Sigmoid colon (tissue), 7 donors: ENCODE results near the gene MAP1S. TPM values are rescaled to one million over a fixed set of nuclear protein-coding genes. Genes with fewer than 3 reads are reported as not detected.
"Not testable (repeated sequence)": the region's sequence is repeated elsewhere in the genome, so short reads cannot be mapped to it uniquely, and the experiment has no call there.

ENCODE experiments used
- DNase-seq: peaks from one replicate; pipeline ENCODE4 v3.0.0-alpha.2; 2019
- H3K27ac ChIP-seq, 4 donors: fragments of 200-600 bp; sonication (generic); one replicate each; pipeline ENCODE4 v1.5.1; 2016 to 2019; ENCODE audit warnings: mild to moderate bottlenecking in 1 of 4
- H3K27me3 ChIP-seq, 3 donors: fragments of 200-600 bp; sonication (generic); one replicate each; pipeline ENCODE4 v1.5.1; 2019; ENCODE audit warnings: mild to moderate bottlenecking in 1 of 3
- H3K36me3 ChIP-seq, 4 donors: fragments of 200-600 bp; sonication (generic); one replicate each; pipeline ENCODE4 v1.5.1; 2016 to 2019
- H3K4me1 ChIP-seq, 4 donors: fragments of 200-600 bp; sonication (generic); one replicate each; pipeline ENCODE4 v1.5.1; 2017 to 2019
- H3K4me3 ChIP-seq, 4 donors: fragments of 200-600 bp; sonication (generic); one replicate each; pipeline ENCODE4 v1.5.1; 2017 to 2019; ENCODE audit warnings: mild to moderate bottlenecking in 2 of 4, moderate library complexity in 1 of 4
- H3K9me3 ChIP-seq, 4 donors: fragments of 200-600 bp in 3 of 4; sonication (generic) in 3 of 4; one replicate each; pipeline versions ENCODE4 v1.5.1 to v1.6.1; 2013 to 2019
- CTCF ChIP-seq, 4 experiments: fragments of 450-650 bp in 3 of 4; fragments of 200-600 bp in 1 of 4; IDR thresholded peaks; one replicate each; pipeline ENCODE4 v1.5.1; 2016 to 2019; ENCODE audit warnings: antibody characterized with exemption in 4 of 4, mild to moderate bottlenecking in 3 of 4, moderate library complexity in 2 of 4
- EP300 ChIP-seq, 4 donors: sonication (generic); formaldehyde crosslinking; IDR thresholded peaks; one replicate each; pipeline ENCODE4 v1.6.1; 2017; ENCODE audit warnings: antibody characterized with exemption in 4 of 4
- POLR2A ChIP-seq, 2 donors: fragments of 450-650 bp; IDR thresholded peaks; one replicate each; pipeline ENCODE4 v1.6.1; 2016; ENCODE audit warnings: antibody characterized with exemption in 2 of 2, mild to moderate bottlenecking in 2 of 2, moderate library complexity in 2 of 2
- POLR2AphosphoS5 ChIP-seq, 4 donors: sonication (generic); formaldehyde crosslinking; IDR thresholded peaks; one replicate each; pipeline ENCODE4 v1.6.1; 2017; ENCODE audit warnings: antibody characterized with exemption in 4 of 4
- WGBS, 2 donors: extraction: QIAGEN DNeasy Blood & Tissue Kit; methylation state at CpG; one replicate each; pipeline ENCODE4 v1.1.7; 2013; 5-methylcytosine and 5-hydroxymethylcytosine counted together
- intact Hi-C: fragments of 100-400 bp; cut with DNase I; formaldehyde crosslinking; loops from one replicate; pipeline ENCODE4 v1.15.1; 2023
- polyA plus RNA-seq, 3 donors: library from polyadenylated mRNA; stranded (reverse); fragments of 200-250 nt; gene quantifications; one replicate each; pipeline ENCODE4 v1.2.3, GENCODE V29; 2013
- total RNA-seq, 4 donors: library from RNA; depleted of rRNA; stranded (reverse); fragments of >200 nt; gene quantifications; one replicate each; pipeline ENCODE4 v1.1.0, GENCODE V29; 2016
- donor health status: healthy with polysubstance abuse.
- donor health status: Bipolar disorder and iron deficiency.
- donor health status: healthy.

Gene MAP1S
- total and polyA plus RNA-seq, 7 donors, result 13.3 to 35.8 (median 15.7) TPM

- H3K4me1 ChIP-seq, result no peaks in the 10 kb centered on the region
- no peak for DNase-seq
- H3K4me3 ChIP-seq, result no peak overlapping the region
- H3K27me3 ChIP-seq, result peaks cover 0 to 21% (median 0%) of the 10 kb centered on the region in 3 donors
- H3K36me3 ChIP-seq, result no peaks in the 10 kb centered on the region
- H3K9me3 ChIP-seq, result no peaks in the 10 kb centered on the region
- intact Hi-C loops, result no loop called here
- 96% methylated on average over 4 of the region's 4 CpGs for WGBS, 2 donors
- no peak for TF ChIP-seq POLR2A (IDR thresholded peaks at IDR 0.05)
- TF ChIP-seq CTCF (IDR thresholded peaks at IDR 0.05), result no peak
- TF ChIP-seq POLR2AphosphoS5 (IDR thresholded peaks at IDR 0.05), result no peak
- TF ChIP-seq EP300 (IDR thresholded peaks at IDR 0.05), result no peak
- no peak overlapping the region for H3K27ac ChIP-seq
Measured at GRCh38 chr19:17772172-17772571, 52.9 kb downstream of the MAP1S start.

- H3K4me3 ChIP-seq, result no peak overlapping the region
- H3K27ac ChIP-seq, result no peak overlapping the region
- TF ChIP-seq CTCF (IDR thresholded peaks at IDR 0.05) (peak in 2 of 4 experiments; percentile 16), POLR2AphosphoS5 (IDR thresholded peaks at IDR 0.05) (no peak)
- H3K4me1 ChIP-seq, result peaks cover 0 to 9% (median 6%) of the 10 kb centered on the region in 4 donors
- WGBS, 2 donors, result 72 to 77% methylated on average over 16 of the region's 16 CpGs
- no peaks in the 10 kb centered on the region for H3K36me3 ChIP-seq
- no peaks in the 10 kb centered on the region for H3K9me3 ChIP-seq
- peaks cover 7 to 52% (median 21%) of the 10 kb centered on the region in 3 donors for H3K27me3 ChIP-seq
- no peak for DNase-seq
- intact Hi-C loops, result no loop called here
Measured at GRCh38 chr19:17775245-17775927, 56.1 kb downstream of the MAP1S start.

- Histone ChIP-seq H3K9me3 (no peaks in the 10 kb centered on the region), H3K4me3 (no peak overlapping the region), H3K27me3 (peaks cover 7 to 60% (median 24%) of the 10 kb centered on the region in 3 donors), H3K4me1 (peaks cover 0 to 9% (median 6%) of the 10 kb centered on the region in 4 donors), H3K36me3 (no peaks in the 10 kb centered on the region), H3K27ac (no peak overlapping the region)
- 64 to 66% methylated on average over 27 of the region's 27 CpGs for WGBS, 2 donors
- intact Hi-C loops, result no loop called here
- no peak for DNase-seq
- no peak for TF ChIP-seq POLR2AphosphoS5 (IDR thresholded peaks at IDR 0.05)
Measured at GRCh38 chr19:17775991-17776803, 56.9 kb downstream of the MAP1S start.

- intact Hi-C loops, H3K4me1 ChIP-seq, DNase-seq, H3K27ac ChIP-seq, H3K36me3 ChIP-seq, H3K9me3 ChIP-seq, H3K4me3 ChIP-seq: not testable (repeated sequence)
- H3K27me3 ChIP-seq, result peaks cover 7 to 73% (median 27%) of the 10 kb centered on the region in 3 donors
- WGBS, 2 donors, result 69 to 84% methylated on average over 10 of the region's 10 CpGs
Measured at GRCh38 chr19:17777840-17778239, 58.6 kb downstream of the MAP1S start.

GRCh38 chr19:17778251-17778967 is 59.1 kb downstream of the MAP1S start:
- intact Hi-C loops, result no loop called here
- peaks cover 0 to 9% (median 6%) of the 10 kb centered on the region in 4 donors for H3K4me1 ChIP-seq
- no peak overlapping the region for H3K27ac ChIP-seq
- TF ChIP-seq POLR2AphosphoS5 (IDR thresholded peaks at IDR 0.05) (no peak), EP300 (IDR thresholded peaks at IDR 0.05) (no peak), POLR2A (IDR thresholded peaks at IDR 0.05) (no peak), CTCF (IDR thresholded peaks at IDR 0.05) (no peak)
- H3K27me3 ChIP-seq, result peaks cover 7 to 73% (median 27%) of the 10 kb centered on the region in 3 donors
- no peaks in the 10 kb centered on the region for H3K36me3 ChIP-seq
- H3K4me3 ChIP-seq, result peak overlapping the region in 2 of 4 donors; percentile 0 to 20
- WGBS, 2 donors, result 7 to 39% methylated on average over 37 of the region's 37 CpGs
- no peak for DNase-seq
- H3K9me3 ChIP-seq, result no peaks in the 10 kb centered on the region
